ENCODE measurements around the gene MAP4K4.
"Not testable (repeated sequence)": the region's sequence is repeated elsewhere in the genome, so short reads cannot be mapped to it uniquely, and the experiment has no call there.

The MAP4K4 gene

DNA sequence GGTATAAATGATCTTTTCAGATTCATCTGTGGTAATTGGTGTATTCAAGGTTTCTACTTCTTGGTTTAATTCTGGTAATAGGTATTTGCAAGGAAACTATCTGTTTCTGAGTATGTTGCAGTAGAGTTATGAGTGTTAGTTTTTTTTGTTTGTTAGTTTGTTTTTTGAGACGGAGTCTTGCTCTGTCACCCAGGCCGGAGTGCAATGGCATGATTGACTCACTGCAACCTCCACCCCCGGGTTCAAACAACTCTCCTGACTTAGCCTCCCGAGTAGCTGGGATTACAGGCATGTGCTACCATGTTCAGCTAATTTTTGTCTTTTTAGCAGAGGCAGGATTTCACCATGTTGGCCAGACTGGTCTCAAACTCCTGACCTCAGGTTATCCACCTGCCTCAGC is 233.3 kb downstream of the MAP4K4 start:
- no peak for DNase-seq

DNA sequence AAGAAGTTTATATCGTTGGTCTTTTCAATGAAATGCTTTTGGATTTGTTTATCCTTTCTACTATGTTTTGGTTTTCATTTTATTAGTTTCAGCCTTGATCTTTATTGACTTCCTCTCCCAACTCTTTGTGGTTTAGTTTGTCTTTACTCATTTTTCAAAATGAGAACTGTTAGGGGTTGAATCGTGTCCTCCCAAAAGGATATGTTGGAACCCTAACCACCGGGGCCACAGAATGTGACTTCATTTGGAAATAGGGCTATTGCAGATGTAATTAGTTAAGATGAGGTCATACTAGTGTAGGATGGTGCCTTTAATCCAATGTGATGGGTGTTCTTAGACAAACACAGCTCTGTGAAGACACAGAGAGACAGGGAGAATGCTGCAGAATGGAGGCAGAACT is 233.9 kb downstream of the MAP4K4 start:
- DNase-seq: no peak

DNA sequence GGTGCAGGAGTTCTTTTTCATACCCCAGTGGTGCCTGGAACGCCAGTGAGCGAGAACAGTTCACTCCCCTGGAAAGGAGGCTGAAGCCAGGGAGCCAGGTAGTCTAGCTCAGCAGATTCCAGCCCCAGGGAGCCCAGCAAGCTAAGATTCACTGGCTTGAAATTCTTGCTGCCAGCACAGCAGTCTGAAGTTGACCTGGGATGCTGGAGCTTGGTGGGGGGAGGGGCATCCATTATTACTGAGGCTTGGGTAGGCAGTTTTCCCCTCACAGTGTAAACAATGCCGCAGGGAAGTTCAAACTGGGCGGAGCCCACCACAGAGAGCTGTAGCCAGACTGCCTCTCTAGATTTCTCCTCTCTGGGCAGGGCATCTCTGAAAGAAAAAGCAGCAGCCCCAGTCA is 238.3 kb downstream of the MAP4K4 start:
- not testable (repeated sequence) for DNase-seq

DNA sequence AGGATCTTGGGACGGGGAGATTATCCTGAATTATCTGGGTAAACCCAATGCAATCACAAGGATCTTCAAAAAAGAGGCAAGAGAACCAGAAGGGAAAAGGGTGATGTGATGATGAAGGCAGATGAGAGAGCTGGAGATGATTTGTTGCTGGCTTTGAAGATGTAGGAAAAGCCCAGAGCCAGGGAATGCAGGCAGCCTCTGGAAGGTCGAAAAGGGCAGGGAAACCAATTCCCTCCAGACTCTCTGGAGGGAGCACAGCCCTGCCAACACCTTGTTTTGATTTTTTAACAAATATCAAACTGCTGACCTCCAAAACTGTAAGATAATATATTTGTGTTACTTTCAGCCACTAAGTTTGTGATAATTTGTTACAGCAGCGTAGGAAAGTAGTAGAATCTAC is 245.3 kb downstream of the MAP4K4 start:
- DNase-seq: no peak

All from NCI-H146 (cell line).